Fibroblast of peridontal ligament (primary cell): Measurements from ENCODE around the gene RAB30.
"Not testable (repeated sequence)": the region's sequence is repeated elsewhere in the genome, so short reads cannot be mapped to it uniquely, and the experiment has no call there.

ENCODE experiments used
- DNase-seq: peaks from one replicate; pipeline ENCODE4 v3.0.0-alpha.2; 2010; ENCODE audit errors: extremely low read depth

Gene RAB30

DNA sequence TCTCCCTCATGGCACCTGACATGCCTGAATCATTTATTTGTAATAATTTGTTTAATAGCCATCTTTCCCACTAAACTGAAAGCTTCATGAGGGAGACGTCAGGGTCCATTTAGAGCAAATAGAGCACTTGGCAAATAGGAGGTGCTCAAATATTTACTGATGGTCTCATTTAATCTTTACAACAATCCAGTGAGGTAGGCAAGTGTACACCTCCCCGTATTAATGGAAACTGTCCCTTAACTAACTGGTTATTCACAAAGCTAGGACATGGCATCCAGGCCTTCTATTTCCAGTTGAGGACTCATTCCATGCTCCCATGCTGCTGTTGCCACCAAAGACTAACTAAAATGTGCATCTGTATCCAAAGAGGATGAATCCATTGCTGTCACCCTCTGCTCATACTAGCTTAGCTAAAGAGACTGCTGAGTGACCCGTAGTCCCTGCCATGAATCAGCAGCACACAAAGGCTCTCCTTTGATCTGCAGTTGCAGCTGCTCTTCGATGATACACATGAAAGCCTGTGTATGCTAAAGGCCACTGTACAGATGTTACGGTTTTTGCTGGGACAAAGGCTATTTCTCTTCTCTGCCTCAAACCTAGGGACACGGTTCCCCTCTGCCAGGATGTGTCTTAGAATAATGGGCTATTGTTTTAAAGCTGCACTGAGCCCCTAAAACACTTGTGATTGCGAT is 82.6 kb downstream of the RAB30 start:
- DNase-seq, result no peak

DNA sequence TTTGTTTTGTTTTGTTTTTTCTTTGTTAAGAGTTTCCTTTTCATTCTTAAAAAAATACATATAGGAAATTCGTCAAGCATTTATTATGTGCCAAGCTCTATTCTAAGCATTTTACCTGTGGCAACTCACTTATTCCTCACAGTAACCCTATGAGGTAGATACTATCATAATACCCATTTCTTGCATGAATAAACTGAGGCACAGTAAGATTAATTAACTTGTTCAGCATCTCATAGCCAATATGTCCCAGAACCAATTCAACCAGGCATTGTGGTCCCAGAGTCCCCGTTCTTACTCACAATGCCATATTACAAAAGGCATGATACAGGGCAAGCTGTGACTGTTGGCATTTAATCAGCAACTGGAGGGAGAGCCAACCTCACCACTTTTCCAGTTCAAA is 83.7 kb downstream of the RAB30 start:
- DNase-seq, result no peak

DNA sequence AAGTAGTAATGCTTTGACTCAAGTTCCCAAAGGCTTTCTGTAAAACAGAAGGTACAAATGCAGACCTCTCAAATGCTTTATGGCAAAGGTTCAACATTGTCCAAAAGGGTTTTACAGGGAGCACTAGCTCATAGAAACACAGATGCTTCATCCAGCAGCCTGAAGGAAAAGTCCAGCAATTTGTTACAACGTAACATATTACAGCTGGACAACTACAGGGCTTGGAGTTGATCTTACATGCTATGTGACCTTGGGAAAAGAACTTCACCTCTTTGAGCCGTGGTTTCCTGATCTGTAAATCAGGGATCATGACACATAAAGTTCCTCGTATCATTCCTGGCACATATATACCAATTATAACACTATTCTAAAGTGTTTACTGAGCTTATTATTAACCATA is 85.3 kb downstream of the RAB30 start:
- no peak for DNase-seq

DNA sequence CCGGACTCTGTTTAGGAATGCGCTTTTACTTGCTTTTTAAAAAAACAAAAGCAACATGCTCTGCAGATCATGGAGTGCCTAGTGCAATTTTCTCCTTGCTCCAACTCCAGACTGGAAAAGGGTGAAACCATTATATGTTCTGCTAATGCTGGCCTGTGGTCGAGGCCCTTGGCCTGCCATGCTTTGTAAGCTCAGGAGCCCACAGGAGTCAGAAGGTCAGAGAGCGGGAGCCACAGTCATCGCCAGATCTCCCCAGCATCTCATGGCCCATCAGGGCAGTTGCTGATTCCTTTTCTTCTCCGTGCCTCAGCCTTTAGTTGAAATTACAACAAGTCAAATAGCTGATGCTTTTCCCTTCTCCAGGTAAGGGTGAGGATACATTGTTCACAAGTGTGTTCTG is 89.8 kb downstream of the RAB30 start:
- DNase-seq, result no peak

DNA sequence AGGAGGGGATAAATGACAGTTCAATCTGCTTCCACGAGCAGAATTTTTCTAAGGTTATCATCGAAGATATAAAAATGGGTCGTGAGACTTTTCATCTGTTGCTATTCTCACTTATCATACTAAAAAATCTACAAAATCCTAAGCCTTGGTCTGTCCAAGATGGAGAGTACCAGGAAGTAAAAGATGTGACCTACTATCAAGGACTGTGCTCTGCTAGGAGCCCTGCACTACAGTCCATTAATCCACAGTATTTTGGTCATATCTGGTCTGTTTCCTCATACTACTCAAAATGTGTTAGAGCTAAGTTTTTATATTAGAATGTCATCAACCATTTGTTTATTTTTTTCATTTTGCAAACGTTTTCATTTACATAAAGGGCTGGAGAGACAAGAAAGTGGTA is 90.8 kb downstream of the RAB30 start:
- no peak for DNase-seq

DNA sequence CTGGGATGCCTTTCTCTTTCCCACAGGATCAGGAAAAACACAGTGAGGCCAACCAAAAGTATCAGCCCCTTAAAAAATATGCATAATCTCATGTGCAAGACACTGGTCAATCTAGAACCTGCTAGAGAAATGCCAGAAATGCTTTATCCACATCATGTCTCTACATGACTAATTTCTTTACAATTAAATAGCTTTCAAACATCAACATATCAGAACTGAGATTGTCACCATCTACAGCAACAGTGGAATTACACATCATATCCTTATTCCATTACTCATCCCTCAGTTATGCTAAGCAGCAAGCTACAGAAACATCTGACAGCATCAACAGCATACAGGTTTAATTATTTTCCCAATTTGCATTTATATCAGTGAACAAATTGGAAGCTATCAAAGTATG is 91.4 kb downstream of the RAB30 start:
- DNase-seq, result peak; percentile 81

DNA sequence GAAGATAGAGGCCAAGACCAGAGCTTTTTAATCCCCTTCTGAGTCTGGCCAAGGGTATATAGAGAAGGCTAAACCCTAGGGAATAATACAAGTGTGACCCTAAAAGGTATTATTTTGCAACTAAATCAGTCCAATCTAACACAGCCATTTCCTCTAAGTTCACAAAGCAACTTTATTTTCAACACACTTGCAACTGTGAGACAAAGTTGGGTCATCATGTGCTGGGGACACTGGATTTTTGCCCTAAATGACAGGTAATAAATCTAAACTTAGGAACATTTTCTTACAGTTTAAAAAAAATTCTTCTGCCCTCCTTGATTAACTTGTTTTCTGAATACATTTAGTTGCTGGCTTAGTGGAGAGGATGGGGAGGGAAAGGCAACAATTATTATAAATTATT is 91.9 kb downstream of the RAB30 start:
- DNase-seq, result no peak

DNA sequence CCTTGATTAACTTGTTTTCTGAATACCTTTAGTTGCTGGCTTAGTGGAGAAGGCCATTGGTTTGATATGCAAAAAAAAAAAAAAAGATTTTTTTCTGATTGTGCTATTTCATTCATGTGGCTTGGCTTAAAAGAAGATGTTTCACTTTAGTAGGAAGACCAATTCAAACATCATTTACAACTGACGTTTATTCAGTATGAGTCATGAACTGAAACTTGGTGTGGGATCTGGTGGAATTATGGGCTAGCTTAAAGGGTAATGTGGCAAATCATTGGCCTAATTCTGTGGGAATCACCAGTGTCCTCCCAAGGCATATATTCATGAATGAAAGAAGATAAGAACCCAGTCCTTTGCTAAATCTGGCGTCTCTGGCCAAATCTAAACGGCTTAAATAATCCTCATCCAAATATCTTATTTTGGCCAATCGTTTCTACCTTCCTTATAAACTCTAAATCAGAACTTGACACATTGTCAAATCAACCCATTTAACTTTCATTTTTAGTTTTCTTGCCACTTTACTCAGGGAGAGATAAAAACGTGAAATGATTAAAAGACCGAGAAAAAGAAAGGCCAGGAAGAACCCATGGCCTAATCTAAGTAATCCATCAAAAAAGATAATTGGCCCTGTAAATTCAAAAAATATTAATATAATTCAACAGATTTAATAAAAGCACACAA is 93.1 kb downstream of the RAB30 start:
- DNase-seq, result peak; percentile 94

DNA sequence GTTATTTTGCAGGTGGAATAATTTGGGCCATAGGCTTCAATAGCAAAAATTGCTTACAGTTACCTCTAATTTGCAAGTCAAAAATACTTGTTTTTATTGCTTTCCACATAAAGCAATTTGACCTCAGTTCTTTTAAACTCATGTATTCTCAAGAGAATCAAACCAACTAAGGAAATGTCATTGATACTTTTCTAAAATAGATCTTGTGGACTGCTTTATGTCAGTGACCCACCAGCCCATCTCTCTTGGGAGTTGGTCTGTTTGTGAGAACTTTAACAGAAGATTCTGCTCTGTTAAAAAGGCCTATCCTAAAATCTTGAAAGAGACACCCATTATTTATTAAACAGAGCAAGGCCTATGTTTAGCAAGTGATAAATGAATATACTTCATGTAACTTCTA is 94.9 kb downstream of the RAB30 start:
- no peak for DNase-seq

DNA sequence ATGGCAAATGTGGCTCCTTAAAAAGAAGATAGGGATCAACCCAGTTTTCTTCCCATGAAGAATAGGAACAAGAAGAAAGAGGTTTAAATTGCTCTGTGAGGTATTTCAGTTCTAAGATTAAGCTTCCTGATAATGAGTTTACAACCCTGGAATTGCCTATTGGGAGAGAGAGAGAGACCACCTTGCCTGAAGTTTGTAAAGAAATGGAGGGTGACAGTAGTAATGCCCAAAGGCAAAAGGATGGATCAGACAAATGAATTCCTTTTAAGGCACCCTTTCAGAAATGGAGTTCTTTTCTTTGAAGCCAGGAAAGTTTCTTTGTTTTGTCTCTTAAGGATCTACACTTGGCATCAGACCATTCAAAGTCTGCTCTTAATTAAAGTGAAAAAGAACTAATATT is 95.8 kb downstream of the RAB30 start:
- DNase-seq, result no peak

DNA sequence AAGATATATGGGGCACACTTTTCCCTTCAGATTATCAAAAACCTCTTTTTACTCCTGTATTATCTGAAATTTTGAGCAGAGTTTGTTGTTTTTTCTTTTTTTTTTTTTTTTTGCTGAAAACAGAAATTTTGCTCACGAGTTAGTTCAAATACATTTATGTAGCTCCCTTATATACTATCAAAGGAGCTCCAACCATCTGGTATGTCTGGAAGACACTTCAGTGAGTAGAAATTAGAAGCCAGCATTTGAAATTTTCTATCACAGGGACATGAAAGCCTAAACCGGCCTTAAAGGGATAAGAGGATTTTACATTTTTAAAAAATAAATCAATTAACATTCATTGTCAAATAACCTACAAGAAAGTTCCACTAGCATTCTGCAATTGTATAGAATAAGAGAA is 96.8 kb downstream of the RAB30 start:
- no peak for DNase-seq

DNA sequence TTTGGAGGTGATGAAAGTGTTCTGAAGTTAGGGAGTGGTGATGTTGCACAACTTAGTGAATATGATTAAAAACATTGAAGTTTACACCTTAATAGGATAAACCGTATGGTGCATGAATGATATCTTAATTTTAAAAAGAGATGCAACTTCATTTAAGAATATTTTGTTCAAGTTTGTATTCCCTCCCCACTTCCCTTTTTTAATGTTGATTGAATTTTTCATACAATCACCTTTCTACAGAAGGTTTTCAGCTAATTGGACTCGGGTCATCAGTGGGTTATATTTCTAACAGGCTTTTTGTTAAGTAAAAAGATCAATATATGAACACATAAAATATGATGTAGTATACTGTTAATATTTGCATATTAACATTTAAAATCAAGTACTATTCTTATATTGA is 97.6 kb downstream of the RAB30 start:
- no peak for DNase-seq

DNA sequence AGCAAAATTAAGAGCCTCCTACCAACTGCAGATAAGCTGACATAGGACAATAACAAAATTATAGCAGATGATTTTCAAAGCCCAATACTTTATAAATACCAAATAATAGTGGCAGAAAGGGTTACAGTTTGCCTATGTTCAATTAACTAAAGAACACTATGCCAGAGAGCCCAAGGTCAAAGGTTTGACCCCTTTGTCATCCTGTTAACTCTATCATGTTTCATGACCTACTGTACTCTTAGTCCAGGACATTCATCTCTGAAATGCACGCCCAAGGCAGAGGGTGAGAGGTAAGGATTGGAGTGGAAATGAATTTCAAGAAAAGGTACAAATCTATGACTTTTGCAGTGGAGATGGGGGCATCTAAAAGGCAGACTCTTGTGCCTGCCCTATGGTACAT is 99.6 kb downstream of the RAB30 start:
- DNase-seq, result no peak

DNA sequence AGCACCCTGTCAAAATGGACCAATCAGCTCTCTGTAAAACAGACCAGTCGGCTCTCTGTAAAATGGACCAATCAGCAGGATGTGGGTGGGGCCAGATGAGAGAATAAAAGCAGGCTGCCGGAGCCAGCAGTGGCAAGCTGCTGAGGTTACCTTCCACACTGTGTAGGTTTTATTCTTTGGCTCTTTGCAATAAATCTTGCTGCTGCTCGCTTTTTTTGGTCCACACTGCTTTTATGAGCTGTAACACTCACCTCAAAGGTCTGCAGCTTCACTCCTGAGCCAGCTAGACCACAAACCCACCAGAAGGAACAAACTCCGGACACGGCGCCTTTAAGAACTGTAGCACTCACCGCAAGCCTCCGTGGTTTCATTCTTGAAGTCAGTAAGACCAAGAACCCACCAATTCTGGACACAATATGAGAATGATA is 100.2 kb downstream of the RAB30 start:
- not testable (repeated sequence) for DNase-seq

DNA sequence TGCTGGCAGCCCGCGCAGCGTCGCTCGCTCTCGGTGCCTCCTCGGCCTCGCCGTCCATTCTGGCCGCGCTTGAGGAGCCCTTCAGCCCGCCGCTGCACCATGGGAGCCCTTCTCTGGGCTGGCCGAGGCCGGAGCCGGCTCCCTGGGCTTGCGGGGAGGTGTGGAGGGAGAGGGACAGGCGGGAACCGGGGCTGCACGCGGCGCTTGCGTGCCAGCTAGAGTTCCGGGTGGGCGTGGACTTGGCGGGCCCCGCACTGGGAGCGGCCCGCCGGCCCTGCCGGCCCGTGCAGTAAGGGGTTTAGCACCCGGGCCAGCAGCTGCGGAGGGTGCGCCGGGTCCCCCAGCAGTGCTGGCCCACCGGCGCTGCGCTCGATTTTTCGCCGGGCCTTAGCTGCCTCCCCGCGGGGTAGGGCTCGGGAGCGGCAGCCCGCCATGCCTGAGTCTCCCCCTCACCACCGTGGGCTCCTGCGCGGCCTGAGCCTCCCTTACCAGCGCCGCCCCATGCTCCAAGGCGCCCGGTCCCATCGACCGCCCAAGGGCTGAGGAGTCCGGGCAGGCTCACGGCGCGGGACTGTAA is 101.1 kb downstream of the RAB30 start:
- not testable (repeated sequence) for DNase-seq

DNA sequence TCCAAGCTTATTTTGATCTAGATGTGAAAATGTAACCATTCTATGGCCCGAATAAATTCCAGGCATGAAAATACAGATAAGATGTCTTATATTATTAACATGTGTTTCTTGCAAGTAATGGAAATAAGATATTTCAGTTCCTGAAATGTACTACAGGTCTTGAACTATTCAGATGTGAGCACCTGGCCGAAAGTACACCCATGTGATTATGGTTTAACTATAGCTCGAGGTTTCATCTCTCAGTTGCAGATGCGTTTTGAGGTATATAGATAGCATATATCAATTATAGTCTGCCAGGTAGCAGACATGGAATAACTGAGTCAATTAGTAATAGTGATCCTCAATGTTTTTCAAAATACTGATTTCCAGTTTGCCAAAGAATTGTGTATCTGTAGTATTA is 101.9 kb downstream of the RAB30 start:
- no peak for DNase-seq

DNA sequence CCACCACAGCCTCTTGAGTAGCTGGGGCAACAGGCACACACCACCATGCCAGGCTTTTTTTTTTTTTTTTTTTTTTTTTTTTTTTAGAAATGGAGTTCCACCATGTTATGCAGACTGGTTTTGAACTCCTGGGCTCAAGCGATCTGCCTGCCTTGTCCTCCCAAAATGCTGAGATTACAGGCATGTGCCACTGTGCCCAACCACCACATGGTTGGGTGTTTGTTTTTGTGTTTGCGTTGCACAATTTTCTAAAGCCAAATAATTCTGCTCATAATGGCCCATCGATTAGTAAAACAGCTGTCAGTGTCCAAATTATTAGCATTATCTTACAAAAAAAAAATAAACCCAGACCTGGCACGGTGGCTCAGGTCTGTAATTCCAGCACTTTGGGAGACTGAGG is 104.3 kb downstream of the RAB30 start:
- no peak for DNase-seq

DNA sequence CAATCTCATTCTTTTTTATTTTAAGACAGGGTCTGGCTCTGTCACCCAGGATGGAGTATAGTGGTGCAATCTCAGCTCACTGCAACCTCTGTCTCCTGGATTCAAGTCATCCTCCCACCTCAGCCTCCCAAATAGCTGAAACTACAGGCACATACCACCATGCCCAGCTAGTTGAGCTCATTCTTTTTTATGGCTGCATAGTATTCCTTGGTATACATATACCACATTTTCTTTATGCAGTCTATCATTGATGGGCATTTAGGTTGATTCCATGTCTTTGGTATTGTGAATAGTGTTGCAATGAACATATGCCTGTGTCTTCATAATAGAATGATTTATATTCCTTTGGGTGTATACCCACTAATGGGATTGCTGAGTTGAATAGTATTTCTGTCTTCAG is 109.7 kb downstream of the RAB30 start:
- DNase-seq, result not testable (repeated sequence)

DNA sequence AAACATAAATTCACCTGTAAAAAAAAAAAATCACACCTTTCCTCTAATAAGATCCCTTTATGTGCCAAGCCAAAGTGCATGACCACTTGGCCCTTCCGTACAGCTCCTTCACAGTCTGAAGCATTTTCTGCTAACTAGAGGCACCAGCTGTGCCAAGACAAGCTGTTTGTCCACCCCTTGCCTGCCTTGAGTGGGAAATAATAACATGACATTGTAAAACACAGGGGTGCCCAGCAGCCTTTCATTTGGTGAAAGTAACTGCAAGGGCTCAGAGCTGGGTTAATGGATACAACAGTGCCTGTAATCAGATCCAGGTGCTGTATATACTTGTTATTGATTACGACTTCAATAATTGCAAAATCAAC is 110.9 kb downstream of the RAB30 start:
- no peak for DNase-seq

DNA sequence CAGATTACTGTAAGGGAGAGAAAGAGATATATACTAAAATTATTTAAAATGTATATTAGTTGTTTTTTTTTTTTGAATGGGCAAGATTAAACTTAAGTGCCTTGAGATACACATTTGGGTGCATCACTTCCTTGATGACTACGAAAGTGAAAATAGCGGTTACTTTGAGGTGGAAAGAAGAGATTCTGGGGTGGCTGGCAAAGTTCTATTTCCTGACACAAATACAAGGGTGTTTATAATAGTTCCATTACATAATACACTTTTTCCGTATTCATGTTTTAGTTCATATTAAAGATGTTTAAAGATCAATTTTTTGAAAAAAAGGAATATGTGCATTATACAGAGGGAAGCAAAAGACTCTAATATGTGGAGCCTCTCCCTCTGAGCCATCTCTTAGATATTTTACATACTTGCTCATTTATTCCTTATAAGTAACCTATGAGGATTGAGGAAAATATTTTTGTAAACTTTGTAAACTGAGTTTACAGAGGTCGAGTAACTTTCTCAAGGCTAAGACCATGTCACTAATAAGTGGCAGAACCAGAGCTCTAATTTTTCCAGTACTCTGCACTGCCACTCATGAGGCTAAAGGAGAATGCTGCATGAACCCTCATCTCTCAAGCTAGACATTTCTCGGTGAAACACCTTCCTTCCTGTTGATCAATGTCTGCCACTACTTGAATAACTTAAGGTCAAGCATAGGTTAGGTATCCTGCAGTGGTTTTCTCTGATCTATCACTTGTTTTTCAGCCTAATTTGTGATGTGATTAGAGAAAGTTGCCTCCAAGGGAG is 111.5 kb downstream of the RAB30 start:
- DNase-seq, result no peak

DNA sequence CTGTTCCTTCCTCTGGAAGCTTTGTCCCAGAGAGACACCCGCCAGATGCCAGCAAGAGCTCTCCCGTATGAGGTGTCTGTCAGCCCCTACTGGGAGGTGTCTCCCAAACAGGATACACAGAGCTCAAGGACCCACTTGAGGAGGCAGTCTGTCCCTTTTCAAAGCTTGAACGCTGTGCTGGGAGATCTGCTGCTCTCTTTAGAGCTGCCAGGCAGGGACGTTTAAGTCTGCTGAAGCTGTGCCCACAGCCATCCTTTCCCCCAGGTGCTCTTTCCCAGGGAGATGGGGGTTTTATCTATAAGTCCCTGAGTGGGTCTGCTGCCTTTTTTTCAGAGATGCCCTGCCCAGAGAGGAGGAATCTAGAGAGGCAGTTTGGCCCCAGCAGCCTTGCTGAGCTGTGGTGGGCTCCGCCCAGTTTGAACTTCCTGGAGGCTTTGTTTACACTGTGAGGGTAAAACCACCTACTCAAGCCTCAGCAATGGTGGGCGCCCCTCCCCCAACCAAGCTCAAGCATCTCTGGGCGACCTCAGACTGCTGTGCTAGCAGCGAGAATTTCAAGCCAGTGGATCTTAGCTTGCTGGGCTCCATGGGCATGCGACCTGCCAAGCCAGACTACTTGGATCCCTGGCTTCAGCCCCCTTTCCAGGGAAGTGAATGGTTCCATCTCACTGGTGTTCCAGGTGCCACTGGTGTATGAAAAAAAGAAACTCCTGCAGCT is 115.8 kb downstream of the RAB30 start:
- not testable (repeated sequence) for DNase-seq

DNA sequence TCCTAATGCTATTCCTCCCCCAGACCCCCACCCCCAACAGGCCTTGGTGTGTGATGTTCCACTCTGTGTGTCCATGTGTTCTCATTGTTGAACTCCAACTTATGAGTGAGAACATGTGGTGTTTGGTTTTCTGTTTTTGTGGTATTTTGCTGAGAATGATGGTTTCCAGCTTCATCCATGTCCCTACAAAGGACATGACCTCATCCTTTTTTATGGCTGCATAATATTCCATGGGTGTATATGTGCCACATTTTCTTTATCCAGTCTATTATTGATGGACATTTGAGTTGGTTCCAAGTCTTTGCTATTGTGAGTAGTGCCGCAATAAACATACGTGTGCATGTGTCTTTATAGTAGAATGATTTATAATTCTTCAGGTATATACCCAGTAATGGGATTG is 121.2 kb downstream of the RAB30 start:
- not testable (repeated sequence) for DNase-seq
